ENCODE results near the gene TRPC5OS.

DNA sequence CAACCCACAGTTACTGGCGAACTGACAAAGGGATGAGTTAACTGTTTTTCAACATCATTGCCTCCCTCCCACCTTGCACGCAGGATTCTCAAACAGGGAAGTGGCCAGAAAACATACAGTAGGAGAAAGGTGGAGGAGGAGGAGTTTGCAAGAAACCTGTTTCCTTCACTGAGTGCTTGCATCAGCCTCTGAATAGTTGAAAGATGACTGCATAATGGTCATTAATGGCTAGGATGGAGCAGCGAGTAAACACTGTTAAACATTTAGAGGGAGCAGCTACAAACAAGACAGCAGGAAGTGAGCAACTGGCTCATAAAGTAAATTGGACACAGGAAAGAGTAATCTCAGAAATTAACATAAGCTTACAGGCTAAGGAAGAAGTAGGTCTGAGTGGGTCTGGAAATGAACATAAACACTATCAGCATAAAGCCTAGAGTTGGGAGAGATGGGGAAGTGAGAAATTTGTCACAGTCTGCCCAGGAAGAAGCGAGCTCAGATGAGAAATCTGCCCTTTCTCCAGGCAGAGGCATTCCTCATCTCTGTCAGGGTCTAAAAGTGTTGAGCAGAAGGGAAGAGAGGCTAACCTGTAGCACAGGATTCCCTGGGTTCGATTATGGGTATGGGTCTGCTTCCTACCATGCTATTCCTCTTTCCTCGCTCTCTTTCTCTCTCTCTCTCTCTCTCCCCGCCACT, 38.6 kb downstream of the TRPC5OS start:
- TF ChIP-seq CTCF (IDR thresholded peaks at IDR 0.05; ENCODE audit: low read length): no peak
- no peak for TF ChIP-seq EZH2phosphoT487 (IDR thresholded peaks at IDR 0.05; ENCODE audit: low read length)
